ENCODE results near the gene DAB1.
"Not testable (repeated sequence)": the region's sequence is repeated elsewhere in the genome, so short reads cannot be mapped to it uniquely, and the experiment has no call there.

The DAB1 gene

GRCh38 chr1:57232500-57232899 is 191.4 kb downstream of the DAB1 start:
- no peak for TF ChIP-seq CTCF (IDR thresholded peaks at IDR 0.05)
- no peaks in the 10 kb centered on the region for H3K27me3 ChIP-seq
- no peak overlapping the region for H3K4me3 ChIP-seq
- no peaks in the 10 kb centered on the region for H3K4me1 ChIP-seq
- intact Hi-C loops (cut with DNase I; ENCODE audit: low total_unique reads), result no loop called here
- H3K9me3 ChIP-seq, result no peaks in the 10 kb centered on the region
- H3K27ac ChIP-seq, result no peak overlapping the region
- no peaks in the 10 kb centered on the region for H3K36me3 ChIP-seq
- DNase-seq, result no peak

- TF ChIP-seq CTCF (IDR thresholded peaks at IDR 0.05), result no peak
- Histone ChIP-seq H3K27ac (no peak overlapping the region), H3K4me3 (no peak overlapping the region), H3K36me3 (no peaks in the 10 kb centered on the region), H3K4me1 (no peaks in the 10 kb centered on the region), H3K27me3 (no peaks in the 10 kb centered on the region), H3K9me3 (no peaks in the 10 kb centered on the region)
- intact Hi-C loops (cut with DNase I; ENCODE audit: low total_unique reads), result no loop called here
- DNase-seq, result no peak
These were observed 193.9 kb downstream of the DAB1 start for GRCh38 chr1:57229998-57230397.

GRCh38 chr1:57229076-57229475 is 194.8 kb downstream of the DAB1 start:
- no peak overlapping the region for H3K27ac ChIP-seq
- H3K27me3 ChIP-seq, result no peaks in the 10 kb centered on the region
- no peaks in the 10 kb centered on the region for H3K9me3 ChIP-seq
- no peak for TF ChIP-seq CTCF (IDR thresholded peaks at IDR 0.05)
- DNase-seq, result no peak
- intact Hi-C loops (cut with DNase I; ENCODE audit: low total_unique reads), result no loop called here
- no peaks in the 10 kb centered on the region for H3K4me1 ChIP-seq
- H3K4me3 ChIP-seq, result no peak overlapping the region
- H3K36me3 ChIP-seq, result no peaks in the 10 kb centered on the region

- H3K36me3 ChIP-seq, result no peaks in the 10 kb centered on the region
- H3K4me3 ChIP-seq, result no peak overlapping the region
- no peak overlapping the region for H3K27ac ChIP-seq
- no peaks in the 10 kb centered on the region for H3K9me3 ChIP-seq
- intact Hi-C loops (cut with DNase I; ENCODE audit: low total_unique reads), result no loop called here
- no peak for DNase-seq
- H3K27me3 ChIP-seq, result no peaks in the 10 kb centered on the region
- no peaks in the 10 kb centered on the region for H3K4me1 ChIP-seq
- TF ChIP-seq CTCF (IDR thresholded peaks at IDR 0.05), result no peak
These were observed 201.1 kb downstream of the DAB1 start for GRCh38 chr1:57222801-57223200.

- Histone ChIP-seq H3K36me3 (no peaks in the 10 kb centered on the region), H3K27me3 (no peaks in the 10 kb centered on the region), H3K27ac (no peak overlapping the region), H3K4me3 (no peak overlapping the region), H3K9me3 (no peaks in the 10 kb centered on the region), H3K4me1 (no peaks in the 10 kb centered on the region)
- intact Hi-C loops (cut with DNase I; ENCODE audit: low total_unique reads), result no loop called here
- DNase-seq, result no peak
- no peak for TF ChIP-seq CTCF (IDR thresholded peaks at IDR 0.05)
These were observed 201.6 kb downstream of the DAB1 start for GRCh38 chr1:57222307-57222706.

- H3K36me3 ChIP-seq; H3K9me3 ChIP-seq; H3K4me1 ChIP-seq; intact Hi-C loops (cut with DNase I; ENCODE audit: low total_unique reads); DNase-seq; H3K27me3 ChIP-seq; H3K4me3 ChIP-seq; H3K27ac ChIP-seq: not testable (repeated sequence)
These were observed 203.0 kb downstream of the DAB1 start for GRCh38 chr1:57220905-57221304.

Measured in tibial artery (tissue), 4 donors.